Tibial nerve (tissue), 3 donors: ENCODE results near the gene DNAJB13.

Source experiments
- POLR2A ChIP-seq, 2 donors: fragments of 450-650 bp; IDR thresholded peaks; one replicate each; pipeline ENCODE4 v1.6.1; 2017; ENCODE audit warnings: antibody characterized with exemption in 2 of 2, mild to moderate bottlenecking in 2 of 2, moderate library complexity in 2 of 2
- TF ChIP-seq, protein P1 (sequence below), 5 experiments: fragments of 200-600 bp in 3 of 5; fragments of 450-650 bp in 2 of 5; sonication (generic) in 3 of 5; IDR thresholded peaks; one replicate each; pipeline ENCODE4 v1.5.1; 2016 to 2019; ENCODE audit warnings: antibody characterized with exemption in 5 of 5, mild to moderate bottlenecking in 3 of 5, moderate library complexity in 2 of 5

DNA sequence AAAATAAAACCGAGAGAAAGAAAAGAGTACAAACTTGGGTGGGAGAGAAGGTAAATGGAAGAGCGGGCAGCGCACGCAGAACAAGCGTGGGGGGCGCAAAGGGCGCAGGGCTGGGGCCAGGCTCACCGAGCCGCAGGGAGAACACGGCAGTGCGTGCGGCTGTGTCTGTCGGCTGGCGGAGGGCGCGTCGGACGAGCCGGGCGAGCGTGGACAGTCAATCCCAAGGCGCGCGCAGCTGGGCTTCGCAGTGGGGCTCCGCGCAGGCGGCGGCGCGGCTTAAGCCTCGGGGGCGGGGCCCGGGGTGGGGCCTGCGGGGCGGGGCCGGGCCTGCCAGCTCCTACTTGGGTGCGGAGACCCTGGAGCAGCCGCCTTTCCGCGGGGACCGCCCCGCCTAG lies 31.8 kb downstream of the DNAJB13 start, which contains the start of gene UCP2:
- TF ChIP-seq, protein P1, sequence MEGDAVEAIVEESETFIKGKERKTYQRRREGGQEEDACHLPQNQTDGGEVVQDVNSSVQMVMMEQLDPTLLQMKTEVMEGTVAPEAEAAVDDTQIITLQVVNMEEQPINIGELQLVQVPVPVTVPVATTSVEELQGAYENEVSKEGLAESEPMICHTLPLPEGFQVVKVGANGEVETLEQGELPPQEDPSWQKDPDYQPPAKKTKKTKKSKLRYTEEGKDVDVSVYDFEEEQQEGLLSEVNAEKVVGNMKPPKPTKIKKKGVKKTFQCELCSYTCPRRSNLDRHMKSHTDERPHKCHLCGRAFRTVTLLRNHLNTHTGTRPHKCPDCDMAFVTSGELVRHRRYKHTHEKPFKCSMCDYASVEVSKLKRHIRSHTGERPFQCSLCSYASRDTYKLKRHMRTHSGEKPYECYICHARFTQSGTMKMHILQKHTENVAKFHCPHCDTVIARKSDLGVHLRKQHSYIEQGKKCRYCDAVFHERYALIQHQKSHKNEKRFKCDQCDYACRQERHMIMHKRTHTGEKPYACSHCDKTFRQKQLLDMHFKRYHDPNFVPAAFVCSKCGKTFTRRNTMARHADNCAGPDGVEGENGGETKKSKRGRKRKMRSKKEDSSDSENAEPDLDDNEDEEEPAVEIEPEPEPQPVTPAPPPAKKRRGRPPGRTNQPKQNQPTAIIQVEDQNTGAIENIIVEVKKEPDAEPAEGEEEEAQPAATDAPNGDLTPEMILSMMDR (IDR thresholded peaks at IDR 0.05): no peak
- TF ChIP-seq POLR2A (IDR thresholded peaks at IDR 0.05): no peak
